ENCODE results near the gene CKAP5.

GRCh38 chr11:46856605-46857343 lies 10.7 kb upstream of the CKAP5 start:
- TF ChIP-seq CTCF (IDR thresholded peaks at IDR 0.05; ENCODE audit: low read depth, low read length, poor library complexity, severe bottlenecking): no peak
- TF ChIP-seq EZH2phosphoT487 (IDR thresholded peaks at IDR 0.05; ENCODE audit: borderline replicate concordance, low read length): no peak

All from DOHH2 (cell line).